HG02763 (cell line): Measurements from ENCODE around the gene ARHGEF11.
"Not testable (repeated sequence)": the region's sequence is repeated elsewhere in the genome, so short reads cannot be mapped to it uniquely, and the experiment has no call there.

ENCODE experiments used
- ATAC-seq: cut with Tn5 transposase; IDR thresholded peaks from one replicate; pipeline ENCODE4 v1.9.1; 2021; ENCODE audit warnings: mild to moderate bottlenecking, moderate library complexity; ENCODE audit not compliant: unreplicated experiment

Gene ARHGEF11

GRCh38 chr1:156933136-156933535 lies 112.4 kb downstream of the ARHGEF11 start:
- no peak for ATAC-seq

- ATAC-seq: no peak
These were observed 113.4 kb downstream of the ARHGEF11 start for GRCh38 chr1:156931974-156932710.

- ATAC-seq: no peak
These were observed 114.2 kb downstream of the ARHGEF11 start for GRCh38 chr1:156931211-156931952.

GRCh38 chr1:156930483-156930882 lies 115.1 kb downstream of the ARHGEF11 start:
- no peak for ATAC-seq

GRCh38 chr1:156929596-156930238 lies 115.8 kb downstream of the ARHGEF11 start:
- ATAC-seq: no peak

- ATAC-seq: no peak
These were observed 117.4 kb downstream of the ARHGEF11 start for GRCh38 chr1:156928043-156928602.

- no peak for ATAC-seq
These were observed 118.1 kb downstream of the ARHGEF11 start for GRCh38 chr1:156927215-156928042.

GRCh38 chr1:156926695-156927094 lies 118.8 kb downstream of the ARHGEF11 start:
- ATAC-seq: not testable (repeated sequence)

- ATAC-seq: no peak
These were observed 119.4 kb downstream of the ARHGEF11 start for GRCh38 chr1:156926175-156926574.

- ATAC-seq: no peak
These were observed 120.2 kb downstream of the ARHGEF11 start for GRCh38 chr1:156925154-156926010.

- no peak for ATAC-seq
These were observed 120.9 kb downstream of the ARHGEF11 start for GRCh38 chr1:156924478-156925153.

- ATAC-seq: no peak
These were observed 121.7 kb downstream of the ARHGEF11 start for GRCh38 chr1:156923670-156924477.

- no peak for ATAC-seq
These were observed 122.4 kb downstream of the ARHGEF11 start for GRCh38 chr1:156922986-156923669.

GRCh38 chr1:156921053-156921529 lies 124.5 kb downstream of the ARHGEF11 start:
- ATAC-seq: no peak

- no peak for ATAC-seq
These were observed 125.1 kb downstream of the ARHGEF11 start, which contains the start of gene LRRC71 for GRCh38 chr1:156920233-156921052. Gene LRRC71, plus strand, starts transcription at chr1:156920632. Its CDS starts 172 bp downstream, at chr1:156920804.

- ATAC-seq: no peak
These were observed 131.1 kb downstream of the ARHGEF11 start for GRCh38 chr1:156914440-156914856.
